Ovary (tissue), 10 donors: Measurements from ENCODE around the gene FGGY. TPM values are rescaled to one million over a fixed set of nuclear protein-coding genes. Genes with fewer than 3 reads are reported as not detected.
"Not testable (repeated sequence)": the region's sequence is repeated elsewhere in the genome, so short reads cannot be mapped to it uniquely, and the experiment has no call there.

Experiments
- DNase-seq, 5 donors: peaks; one replicate each; pipeline ENCODE4 v3.0.0-alpha.2; 2019 to 2020
- H3K27ac ChIP-seq, 2 donors: fragments of 200-600 bp; one replicate each; pipeline versions ENCODE4 v1.5.1 to v1.8.0; 2019 to 2022
- H3K27me3 ChIP-seq: fragments of 200-600 bp; one replicate; pipeline ENCODE4 v1.8.0; 2022
- H3K36me3 ChIP-seq: fragments of 200-600 bp; sonication (generic); one replicate; pipeline ENCODE4 v1.5.1; 2019
- H3K4me1 ChIP-seq: one replicate; pipeline ENCODE4 v1.8.1; 2013; ENCODE audit warnings: mild to moderate bottlenecking, moderate library complexity; ENCODE audit not compliant: insufficient read depth
- H3K4me3 ChIP-seq: fragments of 200-600 bp; sonication (generic); one replicate; pipeline ENCODE4 v1.5.1; 2017
- H3K9me3 ChIP-seq, 2 donors: fragments of 200-600 bp in 1 of 2; sonication (generic) in 1 of 2; one replicate each; pipeline versions ENCODE4 v1.5.1 to v1.8.1; 2013 to 2019; ENCODE audit warnings: mild to moderate bottlenecking in 1 of 2, moderate library complexity in 1 of 2
- CTCF ChIP-seq, 3 donors: fragments of 450-650 bp in 2 of 3; fragments of 200-600 bp in 1 of 3; IDR thresholded peaks; one replicate each; pipeline versions ENCODE4 v1.5.1 to v1.8.0; 2016 to 2022; ENCODE audit warnings: antibody characterized with exemption in 3 of 3, mild to moderate bottlenecking in 1 of 3
- EP300 ChIP-seq: sonication (generic); formaldehyde crosslinking; IDR thresholded peaks from one replicate; pipeline ENCODE4 v1.6.1; 2017; ENCODE audit warnings: antibody characterized with exemption
- POLR2A ChIP-seq: fragments of 450-650 bp; IDR thresholded peaks from one replicate; pipeline ENCODE4 v1.6.1; 2017; ENCODE audit warnings: antibody characterized with exemption, mild to moderate bottlenecking, moderate library complexity
- WGBS, 3 donors: extraction: QIAGEN DNeasy Blood & Tissue Kit in 1 of 3; methylation state at CpG; one replicate each; pipeline versions ENCODE4 v1.1.5 to v1.1.7; 2013 to 2017; 5-methylcytosine and 5-hydroxymethylcytosine counted together
- intact Hi-C, 4 donors: fragments of 100-400 bp; cut with DNase I; formaldehyde crosslinking; loops; one replicate each; pipeline versions ENCODE4 v1.11.0 to v1.15.1; 2022 to 2023
- long read RNA-seq, 3 donors: library from polyadenylated mRNA in 2 of 3; unstranded in 2 of 3; transcript quantifications; one replicate each; pipeline ENCODE4 v2.0.0 and lab custom pipeline, GENCODE V29; 2021 to 2026
- polyA plus RNA-seq, 2 donors: library from polyadenylated mRNA; stranded (reverse); fragments of 200-250 nt in 1 of 2; fragments of 350-450 nt in 1 of 2; fragmentation: Illumina TruSeq in 1 of 2; extraction: RNeasy Lipid Tissue Mini Kit (QIAGEN cat#74804) in 1 of 2; gene quantifications; one replicate each; pipeline ENCODE4 v1.2.3, GENCODE V29; 2013 to 2014
- total RNA-seq, 7 donors: library from RNA; depleted of rRNA in 2 of 7; stranded (reverse); fragments of >200 nt in 2 of 7; fragmentation: NEBNext Ultra II Directional in 3 of 7; extraction: Animal tissue kit (Norgen Biotek cat#: 25700) in 3 of 7; gene quantifications; one replicate each; pipeline versions ENCODE4 v1.1.0 to v1.2.4, GENCODE V29; 2016 to 2023
- donor health status: DM: no; HTN: no; CAD: no; lungs with moderate emphysema.
- donor health status: DM: no; HTN: no; CAD: no.
- donor health status: Bipolar disorder and iron deficiency.
- donor health status: DM: yes; HTN: yes; CAD: no.
- donor health status: DM: no; HTN: no; CAD: no.
- donor health status: DM: yes; HTN: yes; CAD: no.

The FGGY gene
- total RNA-seq (10 to 100 TPM; 28.8 to 62.0 (median 50.5) TPM), polyA plus RNA-seq (10 to 100 TPM in 1 of 2 donors, 1 to 10 TPM in 1; 7.9 to 15.9 TPM)
- long read RNA-seq, donor 1, transcript FGGY-201 (16 exons, 1,976 nt) = major isoform, 12 of 76 reads
- long read RNA-seq, donor 1, partial matches to known transcripts = 4 of 76 reads
- long read RNA-seq, donor 1, other reads (novel, unspliced or antisense) = 60 of 76 reads
- long read RNA-seq, donor 2, partial matches to known transcripts = 5 of 5 reads
- long read RNA-seq, donor 2, other reads (novel, unspliced or antisense) = 0 of 5 reads
- long read RNA-seq, donor 3, partial matches to known transcripts = 1 of 5 reads
- long read RNA-seq, donor 3, other reads (novel, unspliced or antisense) = 4 of 5 reads

- H3K4me1 ChIP-seq = peaks cover 6% of the 10 kb centered on the region
- no peaks in the 10 kb centered on the region for H3K36me3 ChIP-seq
- TF ChIP-seq CTCF (IDR thresholded peaks at IDR 0.05) = no peak
- peak; percentile 90 for TF ChIP-seq POLR2A
- peak; percentile 41 for TF ChIP-seq EP300
- no peaks in the 10 kb centered on the region for H3K27me3 ChIP-seq
- DNase-seq = peak; percentile 95 to 96 (median 96)
- H3K4me3 ChIP-seq = peak within 1 kb of the TSS; percentile 51
- intact Hi-C loops = loop anchor here in 3 of 4 donors (2.0 to 10.0 kb wide), 5 partner anchors 221 to 514 kb away; partner anchors contain the start of gene JUN (in 3 of the 3)
- 0 to 1% (median 1%) methylated on average over 51 to 78 of the region's 78 CpGs for WGBS, 3 donors
- no peaks in the 10 kb centered on the region for H3K9me3 ChIP-seq
- peak within 1 kb of the TSS; percentile 85 to 97 for H3K27ac ChIP-seq
Measured at GRCh38 chr1:59296358-59297256, at the start of gene FGGY. Gene FGGY, plus strand, starts transcription at chr1:59297094. Its CDS starts 24,456 bp downstream, at chr1:59321550.

- H3K36me3 ChIP-seq = no peaks in the 10 kb centered on the region
- no peak overlapping the region for H3K4me3 ChIP-seq
- H3K27ac ChIP-seq = no peak overlapping the region
- WGBS, 3 donors = 71 to 84% (median 71%) methylated on average over 1 of the region's 1 CpG
- TF ChIP-seq CTCF (IDR thresholded peaks at IDR 0.05) = no peak
- TF ChIP-seq EP300 = no peak
- TF ChIP-seq POLR2A = no peak
- H3K4me1 ChIP-seq = no peaks in the 10 kb centered on the region
- no peaks in the 10 kb centered on the region for H3K27me3 ChIP-seq
- intact Hi-C loops = no loop called here
- DNase-seq = no peak
- no peaks in the 10 kb centered on the region for H3K9me3 ChIP-seq
Measured at GRCh38 chr1:59248758-59249157, 48.1 kb upstream of the FGGY start.

GRCh38 chr1:59249396-59250137 lies 47.3 kb upstream of the FGGY start:
- H3K4me3 ChIP-seq = no peak overlapping the region
- intact Hi-C loops = no loop called here

GRCh38 chr1:59251061-59251460 lies 45.8 kb upstream of the FGGY start:
- H3K4me1 ChIP-seq, H3K27ac ChIP-seq, DNase-seq, intact Hi-C loops, H3K36me3 ChIP-seq, H3K27me3 ChIP-seq, H3K9me3 ChIP-seq, H3K4me3 ChIP-seq: not testable (repeated sequence)
- 87 to 89% (median 88%) methylated on average over 12 of the region's 12 CpGs for WGBS, 3 donors

More at GRCh38 chr1:59249396-59250137, 47.3 kb upstream of the FGGY start:
- no peak overlapping the region for H3K27ac ChIP-seq
- H3K27me3 ChIP-seq = no peaks in the 10 kb centered on the region
- TF ChIP-seq EP300 = no peak
- TF ChIP-seq POLR2A = no peak
- TF ChIP-seq CTCF (IDR thresholded peaks at IDR 0.05) = no peak
- no peaks in the 10 kb centered on the region for H3K36me3 ChIP-seq
- 67 to 75% (median 70%) methylated on average over 4 of the region's 4 CpGs for WGBS, 3 donors
- H3K4me1 ChIP-seq = no peaks in the 10 kb centered on the region
- no peak for DNase-seq
- no peaks in the 10 kb centered on the region for H3K9me3 ChIP-seq

- H3K27ac ChIP-seq, DNase-seq, H3K9me3 ChIP-seq, H3K4me3 ChIP-seq, H3K27me3 ChIP-seq, intact Hi-C loops, H3K4me1 ChIP-seq, H3K36me3 ChIP-seq: not testable (repeated sequence)
- WGBS, 3 donors = 93% methylated on average over 1 of the region's 1 CpG; no CpG with 5 or more reads in 2 of the 3 donors
Measured at GRCh38 chr1:59256429-59256828, 40.5 kb upstream of the FGGY start.
